ENCODE results near the gene CDH16. TPM values are rescaled to one million over a fixed set of nuclear protein-coding genes. Genes with fewer than 3 reads are reported as not detected.

Gene CDH16
- total RNA-seq, 1 donor from 2014 or later, result not detected

- no peak overlapping the region for H3K27ac ChIP-seq (ENCODE audit: low read depth, low read length)
- no peak overlapping the region for H2AFZ ChIP-seq (ENCODE audit: low read depth, low read length)
- Mint-ChIP-seq H3K27me3 (ENCODE audit: low read depth, unreplicated experiment) (peaks cover 32% of the 10 kb centered on the region), H3K9me3 (ENCODE audit: unreplicated experiment) (peaks cover 6% of the 10 kb centered on the region), H3K27ac (ENCODE audit: unreplicated experiment) (no peak overlapping the region), H3K4me3 (ENCODE audit: unreplicated experiment) (no peak overlapping the region), H3K36me3 (ENCODE audit: low read depth, unreplicated experiment) (peaks cover 4% of the 10 kb centered on the region), H3K4me1 (ENCODE audit: low read depth, unreplicated experiment) (peaks cover 23% of the 10 kb centered on the region)
- H3K79me2 ChIP-seq (ENCODE audit: insufficient read depth, low read length), result no peaks in the 10 kb centered on the region
- no peak for FAIRE-seq
- no peak for DNase-seq (ENCODE audit: low read depth)
- H3K4me2 ChIP-seq (ENCODE audit: low read length), result no peak overlapping the region
- no peaks in the 10 kb centered on the region for H3K36me3 ChIP-seq (ENCODE audit: insufficient read depth, low read length)
- H3K4me3 ChIP-seq (ENCODE audit: insufficient read depth, low read depth, low read length), result no peak overlapping the region
- no peaks in the 10 kb centered on the region for H3K9me3 ChIP-seq (ENCODE audit: insufficient read depth, low read depth, low read length)
- H3K27me3 ChIP-seq (ENCODE audit: insufficient read depth, low read length), result peaks cover 11% of the 10 kb centered on the region
- H3K4me1 ChIP-seq (ENCODE audit: insufficient read depth, low read length), result peaks cover 5% of the 10 kb centered on the region
- H3K9ac ChIP-seq (ENCODE audit: low read length), result no peak overlapping the region
- no peaks in the 10 kb centered on the region for H4K20me1 ChIP-seq (ENCODE audit: insufficient read depth, low read length)
- TF ChIP-seq, protein P1, sequence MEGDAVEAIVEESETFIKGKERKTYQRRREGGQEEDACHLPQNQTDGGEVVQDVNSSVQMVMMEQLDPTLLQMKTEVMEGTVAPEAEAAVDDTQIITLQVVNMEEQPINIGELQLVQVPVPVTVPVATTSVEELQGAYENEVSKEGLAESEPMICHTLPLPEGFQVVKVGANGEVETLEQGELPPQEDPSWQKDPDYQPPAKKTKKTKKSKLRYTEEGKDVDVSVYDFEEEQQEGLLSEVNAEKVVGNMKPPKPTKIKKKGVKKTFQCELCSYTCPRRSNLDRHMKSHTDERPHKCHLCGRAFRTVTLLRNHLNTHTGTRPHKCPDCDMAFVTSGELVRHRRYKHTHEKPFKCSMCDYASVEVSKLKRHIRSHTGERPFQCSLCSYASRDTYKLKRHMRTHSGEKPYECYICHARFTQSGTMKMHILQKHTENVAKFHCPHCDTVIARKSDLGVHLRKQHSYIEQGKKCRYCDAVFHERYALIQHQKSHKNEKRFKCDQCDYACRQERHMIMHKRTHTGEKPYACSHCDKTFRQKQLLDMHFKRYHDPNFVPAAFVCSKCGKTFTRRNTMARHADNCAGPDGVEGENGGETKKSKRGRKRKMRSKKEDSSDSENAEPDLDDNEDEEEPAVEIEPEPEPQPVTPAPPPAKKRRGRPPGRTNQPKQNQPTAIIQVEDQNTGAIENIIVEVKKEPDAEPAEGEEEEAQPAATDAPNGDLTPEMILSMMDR (IDR thresholded peaks at IDR 0.05; ENCODE audit: insufficient read depth, low read depth, low read length), result no peak
- no peak for TF ChIP-seq EZH2 (IDR thresholded peaks at IDR 0.05; ENCODE audit: insufficient read depth, low read length)
Measured at GRCh38 chr16:66904846-66905632, 13.6 kb downstream of the CDH16 start.

GRCh38 chr16:66904428-66904845, 14.2 kb downstream of the CDH16 start:
- Mint-ChIP-seq H3K27ac (ENCODE audit: unreplicated experiment) (no peak overlapping the region), H3K36me3 (ENCODE audit: low read depth, unreplicated experiment) (peaks cover 4% of the 10 kb centered on the region), H3K4me1 (ENCODE audit: low read depth, unreplicated experiment) (peaks cover 27% of the 10 kb centered on the region), H3K27me3 (ENCODE audit: low read depth, unreplicated experiment) (peaks cover 27% of the 10 kb centered on the region), H3K9me3 (ENCODE audit: unreplicated experiment) (peaks cover 6% of the 10 kb centered on the region), H3K4me3 (ENCODE audit: unreplicated experiment) (no peak overlapping the region)
- Histone ChIP-seq H3K27me3 (ENCODE audit: insufficient read depth, low read length) (peaks cover 11% of the 10 kb centered on the region), H3K36me3 (ENCODE audit: insufficient read depth, low read length) (no peaks in the 10 kb centered on the region), H3K4me3 (ENCODE audit: insufficient read depth, low read depth, low read length) (no peak overlapping the region), H4K20me1 (ENCODE audit: insufficient read depth, low read length) (no peaks in the 10 kb centered on the region), H3K79me2 (ENCODE audit: insufficient read depth, low read length) (no peaks in the 10 kb centered on the region), H3K9ac (ENCODE audit: low read length) (no peak overlapping the region), H3K27ac (ENCODE audit: low read depth, low read length) (no peak overlapping the region), H3K4me2 (ENCODE audit: low read length) (no peak overlapping the region), H2AFZ (ENCODE audit: low read depth, low read length) (no peak overlapping the region), H3K4me1 (ENCODE audit: insufficient read depth, low read length) (peaks cover 11% of the 10 kb centered on the region), H3K9me3 (ENCODE audit: insufficient read depth, low read depth, low read length) (no peaks in the 10 kb centered on the region)
- no peak for DNase-seq (ENCODE audit: low read depth)
- TF ChIP-seq, protein P1 (IDR thresholded peaks at IDR 0.05; ENCODE audit: insufficient read depth, low read depth, low read length), result no peak
- no peak for TF ChIP-seq EZH2 (IDR thresholded peaks at IDR 0.05; ENCODE audit: insufficient read depth, low read length)
- FAIRE-seq, result no peak
